Measurements from ENCODE around the gene SUPT3H.
A peak's percentile ranks its signal among the peaks of the same experiment; 100 is the strongest.

SUPT3H gene

DNA sequence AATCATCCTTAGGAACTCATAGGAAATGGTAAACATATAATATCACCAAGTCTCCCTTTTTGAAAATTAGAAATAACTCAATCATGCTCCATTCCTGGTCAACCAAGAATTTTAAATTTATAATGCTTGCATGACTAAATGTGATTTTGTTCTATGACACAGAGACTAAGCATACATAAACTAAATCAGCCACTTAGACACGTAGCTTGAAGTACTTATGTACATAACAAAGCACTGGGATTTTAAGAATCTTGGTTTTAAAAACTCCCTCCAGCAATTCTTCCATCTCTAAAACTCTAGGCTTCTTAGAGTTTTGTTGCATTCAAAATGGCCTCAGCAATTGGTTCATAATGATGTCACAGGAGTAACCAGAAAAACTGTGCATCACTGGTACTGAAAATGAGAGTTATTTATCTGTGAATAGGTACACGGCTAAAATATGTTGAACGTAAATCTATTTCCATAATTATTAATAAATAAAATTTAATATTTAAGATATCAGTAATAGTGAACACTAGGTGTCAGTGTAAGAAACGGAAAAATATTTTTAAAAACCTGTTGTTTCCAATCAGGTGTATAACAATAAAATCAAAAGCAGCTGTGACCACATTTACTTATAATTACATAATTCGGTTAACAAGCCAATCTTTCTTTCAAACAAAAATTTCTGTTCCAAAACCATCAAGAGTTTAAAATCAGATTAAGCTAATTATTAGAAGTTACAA, 291.2 kb downstream of the SUPT3H start:
- Histone ChIP-seq H3K36me3 (ENCODE audit: insufficient read depth, low read length) (no peaks in the 10 kb centered on the region), H3K4me1 (ENCODE audit: control insufficient read depth, insufficient read depth, low read length, unreplicated experiment) (peaks cover 8% of the 10 kb centered on the region), H3K27ac (ENCODE audit: low read depth, low read length) (no peak overlapping the region), H2AFZ (ENCODE audit: low read length, unreplicated experiment) (no peak overlapping the region), H3K4me3 (ENCODE audit: low read depth, low read length) (no peak overlapping the region), H3K79me2 (ENCODE audit: control insufficient read depth, insufficient read depth, low read length, unreplicated experiment) (no peaks in the 10 kb centered on the region), H3K27me3 (ENCODE audit: insufficient read depth, low read length) (no peaks in the 10 kb centered on the region)

GRCh38 chr6:45084257-45084656, 293.5 kb downstream of the SUPT3H start:
- Histone ChIP-seq H3K4me3 (ENCODE audit: low read depth, low read length) (no peak overlapping the region), H3K27me3 (ENCODE audit: insufficient read depth, low read length) (no peaks in the 10 kb centered on the region), H3K36me3 (ENCODE audit: insufficient read depth, low read length) (no peaks in the 10 kb centered on the region), H3K27ac (ENCODE audit: low read depth, low read length) (no peak overlapping the region), H3K79me2 (ENCODE audit: control insufficient read depth, insufficient read depth, low read length, unreplicated experiment) (no peaks in the 10 kb centered on the region), H2AFZ (ENCODE audit: low read length, unreplicated experiment) (no peak overlapping the region), H3K4me1 (ENCODE audit: control insufficient read depth, insufficient read depth, low read length, unreplicated experiment) (peaks cover 8% of the 10 kb centered on the region)

DNA sequence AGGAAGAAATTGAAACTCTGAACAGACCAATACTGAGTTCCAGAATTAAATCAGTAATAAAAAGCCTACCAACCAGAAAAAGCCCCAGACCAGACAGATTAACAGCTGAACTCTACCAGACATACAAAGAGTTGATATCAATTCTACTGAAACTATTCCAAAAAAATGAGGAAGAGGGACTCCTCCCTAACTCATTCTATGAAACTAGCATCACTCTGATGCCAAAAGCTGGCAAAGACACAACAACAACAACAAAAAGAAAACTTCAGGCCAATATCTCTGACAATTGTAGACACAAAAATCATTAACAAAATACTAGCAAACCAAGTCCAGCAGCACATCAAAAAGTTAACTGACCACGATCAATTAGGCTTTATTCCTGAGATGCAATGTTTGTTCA, 295.6 kb downstream of the SUPT3H start:
- H3K4me1 ChIP-seq (ENCODE audit: control insufficient read depth, insufficient read depth, low read length, unreplicated experiment): peaks cover 8% of the 10 kb centered on the region
- no peak overlapping the region for H3K4me3 ChIP-seq (ENCODE audit: low read depth, low read length)
- no peaks in the 10 kb centered on the region for H3K79me2 ChIP-seq (ENCODE audit: control insufficient read depth, insufficient read depth, low read length, unreplicated experiment)
- H3K27ac ChIP-seq (ENCODE audit: low read depth, low read length): no peak overlapping the region
- H3K27me3 ChIP-seq (ENCODE audit: insufficient read depth, low read length): no peaks in the 10 kb centered on the region
- H3K36me3 ChIP-seq (ENCODE audit: insufficient read depth, low read length): no peaks in the 10 kb centered on the region
- no peak overlapping the region for H2AFZ ChIP-seq (ENCODE audit: low read length, unreplicated experiment)

DNA sequence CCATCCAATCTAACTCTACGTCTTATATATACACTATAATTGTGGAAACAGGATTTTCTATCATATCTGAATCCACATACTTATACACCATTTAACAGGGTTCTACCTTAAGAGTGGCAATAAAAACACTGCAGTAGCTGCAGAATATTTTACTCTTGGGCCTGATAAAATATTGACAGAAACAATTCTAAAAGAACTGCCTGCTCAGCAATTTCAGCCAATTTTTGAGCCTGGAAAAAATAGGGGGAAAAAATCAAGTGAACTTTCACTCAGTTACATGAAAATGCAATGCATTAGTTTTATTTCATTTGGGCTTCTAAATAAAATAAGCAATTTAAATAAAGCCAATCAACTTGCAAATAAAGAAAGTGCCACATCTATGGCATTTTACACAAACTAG, 296.1 kb downstream of the SUPT3H start:
- no peak overlapping the region for H3K27ac ChIP-seq (ENCODE audit: low read depth, low read length)
- H2AFZ ChIP-seq (ENCODE audit: low read length, unreplicated experiment): no peak overlapping the region
- H3K79me2 ChIP-seq (ENCODE audit: control insufficient read depth, insufficient read depth, low read length, unreplicated experiment): no peaks in the 10 kb centered on the region
- no peaks in the 10 kb centered on the region for H3K27me3 ChIP-seq (ENCODE audit: insufficient read depth, low read length)
- no peak overlapping the region for H3K4me3 ChIP-seq (ENCODE audit: low read depth, low read length)
- H3K4me1 ChIP-seq (ENCODE audit: control insufficient read depth, insufficient read depth, low read length, unreplicated experiment): peaks cover 8% of the 10 kb centered on the region
- H3K36me3 ChIP-seq (ENCODE audit: insufficient read depth, low read length): no peaks in the 10 kb centered on the region

GRCh38 chr6:45078432-45078831, 299.3 kb downstream of the SUPT3H start:
- Histone ChIP-seq H3K4me3 (ENCODE audit: low read depth, low read length) (no peak overlapping the region), H3K79me2 (ENCODE audit: control insufficient read depth, insufficient read depth, low read length, unreplicated experiment) (no peaks in the 10 kb centered on the region), H3K27ac (ENCODE audit: low read depth, low read length) (no peak overlapping the region), H2AFZ (ENCODE audit: low read length, unreplicated experiment) (no peak overlapping the region), H3K4me1 (ENCODE audit: control insufficient read depth, insufficient read depth, low read length, unreplicated experiment) (peaks cover 36% of the 10 kb centered on the region), H3K27me3 (ENCODE audit: insufficient read depth, low read length) (no peaks in the 10 kb centered on the region), H3K36me3 (ENCODE audit: insufficient read depth, low read length) (no peaks in the 10 kb centered on the region)

- Histone ChIP-seq H2AFZ (ENCODE audit: low read length, unreplicated experiment) (no peak overlapping the region), H3K79me2 (ENCODE audit: control insufficient read depth, insufficient read depth, low read length, unreplicated experiment) (no peaks in the 10 kb centered on the region), H3K4me1 (ENCODE audit: control insufficient read depth, insufficient read depth, low read length, unreplicated experiment) (peaks cover 45% of the 10 kb centered on the region), H3K27ac (ENCODE audit: low read depth, low read length) (peak overlapping the region; percentile 97), H3K36me3 (ENCODE audit: insufficient read depth, low read length) (no peaks in the 10 kb centered on the region), H3K4me3 (ENCODE audit: low read depth, low read length) (no peak overlapping the region), H3K27me3 (ENCODE audit: insufficient read depth, low read length) (no peaks in the 10 kb centered on the region)
Measured at GRCh38 chr6:45076217-45076930, 301.4 kb downstream of the SUPT3H start.

- H3K79me2 ChIP-seq (ENCODE audit: control insufficient read depth, insufficient read depth, low read length, unreplicated experiment): no peaks in the 10 kb centered on the region
- peak overlapping the region; percentile 97 for H3K27ac ChIP-seq (ENCODE audit: low read depth, low read length)
- H3K4me3 ChIP-seq (ENCODE audit: low read depth, low read length): peak overlapping the region; percentile 26; the same call in 1 of the 2 replicates
- H3K27me3 ChIP-seq (ENCODE audit: insufficient read depth, low read length): no peaks in the 10 kb centered on the region
- H3K4me1 ChIP-seq (ENCODE audit: control insufficient read depth, insufficient read depth, low read length, unreplicated experiment): peaks cover 45% of the 10 kb centered on the region
- peak overlapping the region; percentile 1 for H2AFZ ChIP-seq (ENCODE audit: low read length, unreplicated experiment)
- no peaks in the 10 kb centered on the region for H3K36me3 ChIP-seq (ENCODE audit: insufficient read depth, low read length)
Measured at GRCh38 chr6:45075246-45075645, 302.5 kb downstream of the SUPT3H start.

GRCh38 chr6:45074439-45074838, 303.3 kb downstream of the SUPT3H start:
- H3K4me1 ChIP-seq (ENCODE audit: control insufficient read depth, insufficient read depth, low read length, unreplicated experiment): peaks cover 45% of the 10 kb centered on the region

GRCh38 chr6:45073771-45074170, 304.0 kb downstream of the SUPT3H start:
- peak overlapping the region; percentile 97 for H3K27ac ChIP-seq (ENCODE audit: low read depth, low read length)
- H3K4me3 ChIP-seq (ENCODE audit: low read depth, low read length): no peak overlapping the region
- H3K79me2 ChIP-seq (ENCODE audit: control insufficient read depth, insufficient read depth, low read length, unreplicated experiment): no peaks in the 10 kb centered on the region
- no peaks in the 10 kb centered on the region for H3K27me3 ChIP-seq (ENCODE audit: insufficient read depth, low read length)
- peaks cover 45% of the 10 kb centered on the region for H3K4me1 ChIP-seq (ENCODE audit: control insufficient read depth, insufficient read depth, low read length, unreplicated experiment)
- H3K36me3 ChIP-seq (ENCODE audit: insufficient read depth, low read length): no peaks in the 10 kb centered on the region
- H2AFZ ChIP-seq (ENCODE audit: low read length, unreplicated experiment): peak overlapping the region; percentile 7

More at GRCh38 chr6:45074439-45074838, 303.3 kb downstream of the SUPT3H start:
- Histone ChIP-seq H3K27me3 (ENCODE audit: insufficient read depth, low read length) (no peaks in the 10 kb centered on the region), H3K36me3 (ENCODE audit: insufficient read depth, low read length) (no peaks in the 10 kb centered on the region), H3K4me3 (ENCODE audit: low read depth, low read length) (no peak overlapping the region), H3K27ac (ENCODE audit: low read depth, low read length) (peak overlapping the region; percentile 97), H3K79me2 (ENCODE audit: control insufficient read depth, insufficient read depth, low read length, unreplicated experiment) (no peaks in the 10 kb centered on the region), H2AFZ (ENCODE audit: low read length, unreplicated experiment) (no peak overlapping the region)

GRCh38 chr6:45072673-45073072, 305.1 kb downstream of the SUPT3H start:
- H3K79me2 ChIP-seq (ENCODE audit: control insufficient read depth, insufficient read depth, low read length, unreplicated experiment): no peaks in the 10 kb centered on the region
- no peak overlapping the region for H2AFZ ChIP-seq (ENCODE audit: low read length, unreplicated experiment)
- H3K36me3 ChIP-seq (ENCODE audit: insufficient read depth, low read length): no peaks in the 10 kb centered on the region
- H3K27me3 ChIP-seq (ENCODE audit: insufficient read depth, low read length): no peaks in the 10 kb centered on the region
- peak overlapping the region; percentile 20; the same call in 1 of the 2 replicates for H3K4me3 ChIP-seq (ENCODE audit: low read depth, low read length)
- H3K4me1 ChIP-seq (ENCODE audit: control insufficient read depth, insufficient read depth, low read length, unreplicated experiment): peaks cover 45% of the 10 kb centered on the region
- peak overlapping the region; percentile 97 for H3K27ac ChIP-seq (ENCODE audit: low read depth, low read length)

- Histone ChIP-seq H3K4me1 (ENCODE audit: control insufficient read depth, insufficient read depth, low read length, unreplicated experiment) (peaks cover 45% of the 10 kb centered on the region), H3K4me3 (ENCODE audit: low read depth, low read length) (no peak overlapping the region), H3K27me3 (ENCODE audit: insufficient read depth, low read length) (no peaks in the 10 kb centered on the region), H2AFZ (ENCODE audit: low read length, unreplicated experiment) (no peak overlapping the region), H3K36me3 (ENCODE audit: insufficient read depth, low read length) (no peaks in the 10 kb centered on the region), H3K27ac (ENCODE audit: low read depth, low read length) (peak overlapping the region; percentile 97; the same call in 1 of the 2 replicates), H3K79me2 (ENCODE audit: control insufficient read depth, insufficient read depth, low read length, unreplicated experiment) (no peaks in the 10 kb centered on the region)
Measured at GRCh38 chr6:45072016-45072415, 305.7 kb downstream of the SUPT3H start.

Data from ACC112 (cell line).